Measurements from ENCODE around the gene IST1. TPM values are rescaled to one million over a fixed set of nuclear protein-coding genes. Genes with fewer than 3 reads are reported as not detected.
A peak's percentile ranks its signal among the peaks of the same experiment; 100 is the strongest.

Gene IST1
- polyA plus RNA-seq, 4 donors = 112 to 257 (median 155) TPM

- DNase-seq (no peak), FAIRE-seq (no peak)
- Histone ChIP-seq H3K9me3 (ENCODE audit: control insufficient read depth in 2 of 2, insufficient read depth in 1 of 2, low read depth in 1 of 2, low read length in 1 of 2) (peaks cover 0 to 9% of the 10 kb centered on the region in 2 donors), H3K4me3 (ENCODE audit: low read depth in 1 of 3, low read length in 3 of 3) (no peak overlapping the region), H3K4me1 (ENCODE audit: control insufficient read depth in 3 of 3, insufficient read depth in 2 of 3, low read depth in 1 of 3, low read length in 2 of 3) (peaks cover 0 to 6% (median 0%) of the 10 kb centered on the region in 3 donors), H3K36me3 (ENCODE audit: control insufficient read depth in 3 of 3, insufficient read depth in 2 of 3, low read depth in 1 of 3, low read length in 3 of 3) (peaks cover 6 to 38% (median 32%) of the 10 kb centered on the region in 3 donors), H3K27me3 (ENCODE audit: control insufficient read depth in 3 of 3, insufficient read depth in 3 of 3, low read length in 3 of 3) (no peaks in the 10 kb centered on the region), H3K27ac (ENCODE audit: low read depth in 1 of 3, low read length in 2 of 3) (no peak overlapping the region)
- WGBS, 3 donors = 86 to 87% (median 87%) methylated on average over 11 of the region's 11 CpGs
These were observed 21.1 kb downstream of the IST1 start for GRCh38 chr16:71916397-71916920.

DNA sequence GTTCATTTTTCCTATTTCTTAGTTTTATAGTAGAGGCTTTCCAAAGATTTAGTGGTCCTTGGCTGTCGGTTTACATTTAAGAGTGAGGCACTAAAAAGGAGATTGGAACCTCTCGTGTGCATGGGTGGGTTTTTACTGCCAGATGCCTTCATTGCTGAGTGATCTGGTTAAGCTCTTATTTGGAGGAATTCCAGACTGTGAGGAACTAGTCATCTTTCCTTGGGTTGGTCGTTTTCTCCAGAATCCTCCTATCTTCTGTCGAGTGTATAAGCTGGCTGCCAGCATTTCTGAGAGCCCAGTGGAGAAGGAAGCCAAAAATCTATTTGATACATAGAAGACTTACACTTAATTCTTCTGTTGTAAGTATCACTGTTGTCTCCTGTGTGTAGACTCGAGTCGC is 22.6 kb downstream of the IST1 start:
- peaks cover 0 to 4% (median 0%) of the 10 kb centered on the region in 3 donors for H3K4me1 ChIP-seq (ENCODE audit: control insufficient read depth in 3 of 3, insufficient read depth in 2 of 3, low read depth in 1 of 3, low read length in 2 of 3)
- H3K27me3 ChIP-seq (ENCODE audit: control insufficient read depth in 3 of 3, insufficient read depth in 3 of 3, low read length in 3 of 3) = no peaks in the 10 kb centered on the region
- peaks cover 13 to 44% (median 42%) of the 10 kb centered on the region in 3 donors for H3K36me3 ChIP-seq (ENCODE audit: control insufficient read depth in 3 of 3, insufficient read depth in 2 of 3, low read depth in 1 of 3, low read length in 3 of 3)
- 73 to 90% (median 81%) methylated on average over 6 of the region's 6 CpGs for WGBS, 3 donors
- FAIRE-seq (no peak), DNase-seq (no peak)
- H3K9me3 ChIP-seq (ENCODE audit: control insufficient read depth in 2 of 2, insufficient read depth in 1 of 2, low read depth in 1 of 2, low read length in 1 of 2) = peaks cover 0 to 9% of the 10 kb centered on the region in 2 donors
- H3K4me3 ChIP-seq (ENCODE audit: low read depth in 1 of 3, low read length in 3 of 3) = no peak overlapping the region
- H3K27ac ChIP-seq (ENCODE audit: low read depth in 1 of 3, low read length in 2 of 3) = no peak overlapping the region

DNA sequence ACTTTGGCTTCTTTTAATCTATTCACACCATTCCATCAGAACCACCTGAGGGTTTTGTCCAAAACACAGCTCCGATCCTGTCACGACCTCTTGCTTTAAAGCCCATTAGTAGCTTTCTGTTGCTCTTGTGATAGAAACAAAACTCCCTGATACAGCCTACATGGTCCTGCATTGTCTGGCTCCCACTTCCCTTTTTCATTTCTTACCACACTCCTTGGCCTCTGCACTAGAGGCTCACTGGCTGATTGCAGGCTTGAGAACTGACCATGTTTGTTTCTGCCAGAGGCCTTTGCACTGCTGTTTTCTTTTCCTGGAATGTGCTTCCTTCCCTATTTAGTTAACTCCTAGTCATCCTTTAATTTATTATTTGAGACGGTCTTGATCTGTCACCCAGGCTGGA is 23.7 kb downstream of the IST1 start:
- no peak overlapping the region for H3K27ac ChIP-seq (ENCODE audit: low read depth in 1 of 3, low read length in 2 of 3)
- no peaks in the 10 kb centered on the region for H3K27me3 ChIP-seq (ENCODE audit: control insufficient read depth in 3 of 3, insufficient read depth in 3 of 3, low read length in 3 of 3)
- FAIRE-seq = no peak
- no peak for DNase-seq
- peaks cover 18 to 52% (median 42%) of the 10 kb centered on the region in 3 donors for H3K36me3 ChIP-seq (ENCODE audit: control insufficient read depth in 3 of 3, insufficient read depth in 2 of 3, low read depth in 1 of 3, low read length in 3 of 3)
- H3K9me3 ChIP-seq (ENCODE audit: control insufficient read depth in 2 of 2, insufficient read depth in 1 of 2, low read depth in 1 of 2, low read length in 1 of 2) = peaks cover 0 to 9% of the 10 kb centered on the region in 2 donors
- H3K4me3 ChIP-seq (ENCODE audit: low read depth in 1 of 3, low read length in 3 of 3) = no peak overlapping the region
- WGBS, 3 donors = 82 to 85% (median 83%) methylated on average over 3 of the region's 3 CpGs
- H3K4me1 ChIP-seq (ENCODE audit: control insufficient read depth in 3 of 3, insufficient read depth in 2 of 3, low read depth in 1 of 3, low read length in 2 of 3) = peaks cover 0 to 4% (median 0%) of the 10 kb centered on the region in 3 donors

DNA sequence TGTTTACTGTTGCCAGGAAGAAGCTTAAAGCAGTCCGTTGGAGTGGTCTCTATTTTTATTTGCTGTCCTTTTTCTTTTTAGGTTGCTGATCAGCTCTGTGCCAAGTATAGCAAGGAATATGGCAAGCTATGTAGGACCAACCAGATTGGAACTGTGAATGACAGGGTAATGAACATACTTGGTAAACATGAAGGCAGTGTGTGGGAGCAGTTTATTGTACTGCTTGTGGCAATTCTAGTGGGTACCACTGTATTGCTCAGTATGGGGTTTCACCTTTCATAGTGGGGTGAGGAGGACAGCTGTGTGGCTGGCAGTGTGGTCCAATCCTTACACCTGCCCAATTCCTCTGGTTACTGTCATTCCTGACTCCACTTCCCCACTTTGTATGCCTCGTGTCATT is 25.3 kb downstream of the IST1 start:
- H3K4me1 ChIP-seq (ENCODE audit: control insufficient read depth in 3 of 3, insufficient read depth in 2 of 3, low read depth in 1 of 3, low read length in 2 of 3) = no peaks in the 10 kb centered on the region
- peaks cover 0 to 9% of the 10 kb centered on the region in 2 donors for H3K9me3 ChIP-seq (ENCODE audit: control insufficient read depth in 2 of 2, insufficient read depth in 1 of 2, low read depth in 1 of 2, low read length in 1 of 2)
- H3K27ac ChIP-seq (ENCODE audit: low read depth in 1 of 3, low read length in 2 of 3) = no peak overlapping the region
- peaks cover 20 to 58% (median 52%) of the 10 kb centered on the region in 3 donors for H3K36me3 ChIP-seq (ENCODE audit: control insufficient read depth in 3 of 3, insufficient read depth in 2 of 3, low read depth in 1 of 3, low read length in 3 of 3)
- H3K27me3 ChIP-seq (ENCODE audit: control insufficient read depth in 3 of 3, insufficient read depth in 3 of 3, low read length in 3 of 3) = no peaks in the 10 kb centered on the region
- no peak overlapping the region for H3K4me3 ChIP-seq (ENCODE audit: low read depth in 1 of 3, low read length in 3 of 3)
- no peak for FAIRE-seq
- 83 to 87% (median 83%) methylated on average over 2 of the region's 2 CpGs for WGBS, 3 donors
- no peak for DNase-seq

DNA sequence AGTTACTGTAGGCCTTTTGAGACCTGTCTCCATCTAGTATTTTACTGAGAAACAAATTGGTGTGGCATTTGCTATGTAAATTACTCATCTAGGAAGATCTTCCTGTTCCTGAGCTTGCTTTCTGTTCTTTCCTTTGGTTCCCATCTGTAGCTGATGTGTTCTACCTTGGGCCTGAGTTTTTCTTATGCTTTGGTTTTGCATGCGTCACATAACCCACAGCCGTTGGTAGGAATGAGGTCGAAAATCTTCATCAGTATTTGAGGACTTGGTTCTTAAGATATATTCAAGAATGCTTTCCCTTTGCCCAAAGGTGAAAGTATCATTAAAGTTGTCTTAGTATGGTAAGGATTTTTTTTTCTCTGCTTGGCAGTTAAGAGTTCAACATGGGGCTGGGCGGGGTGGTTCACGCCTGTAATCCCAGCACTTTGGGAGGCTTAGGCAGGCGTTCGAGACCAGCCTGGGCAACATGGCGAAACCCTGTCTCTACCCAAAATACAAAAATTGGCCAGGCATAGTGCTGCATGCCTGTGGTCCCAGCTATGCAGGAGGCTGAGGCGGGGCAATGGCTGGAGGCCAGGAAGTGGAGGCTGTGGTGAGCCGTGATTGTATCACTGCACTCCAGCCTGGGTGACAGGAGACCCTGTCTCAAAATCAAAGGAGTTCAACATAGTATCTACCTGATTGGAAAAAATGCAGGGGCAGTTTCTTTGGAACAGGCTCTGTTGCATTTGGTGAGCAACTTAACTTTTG is 28.8 kb downstream of the IST1 start:
- DNase-seq = peak in 1 of 2 donors; percentile 9
- no peak overlapping the region for H3K4me3 ChIP-seq (ENCODE audit: low read depth in 1 of 3, low read length in 3 of 3)
- no peak overlapping the region for H3K27ac ChIP-seq (ENCODE audit: low read depth in 1 of 3, low read length in 2 of 3)
- FAIRE-seq = no peak
- H3K27me3 ChIP-seq (ENCODE audit: control insufficient read depth in 3 of 3, insufficient read depth in 3 of 3, low read length in 3 of 3) = no peaks in the 10 kb centered on the region
- H3K9me3 ChIP-seq (ENCODE audit: control insufficient read depth in 2 of 2, insufficient read depth in 1 of 2, low read depth in 1 of 2, low read length in 1 of 2) = peaks cover 0 to 4% of the 10 kb centered on the region in 2 donors
- peaks cover 27 to 62% (median 59%) of the 10 kb centered on the region in 3 donors for H3K36me3 ChIP-seq (ENCODE audit: control insufficient read depth in 3 of 3, insufficient read depth in 2 of 3, low read depth in 1 of 3, low read length in 3 of 3)
- WGBS, 3 donors = 82 to 85% (median 83%) methylated on average over 10 of the region's 10 CpGs
- H3K4me1 ChIP-seq (ENCODE audit: control insufficient read depth in 3 of 3, insufficient read depth in 2 of 3, low read depth in 1 of 3, low read length in 2 of 3) = peaks cover 3 to 5% (median 4%) of the 10 kb centered on the region in 3 donors

DNA sequence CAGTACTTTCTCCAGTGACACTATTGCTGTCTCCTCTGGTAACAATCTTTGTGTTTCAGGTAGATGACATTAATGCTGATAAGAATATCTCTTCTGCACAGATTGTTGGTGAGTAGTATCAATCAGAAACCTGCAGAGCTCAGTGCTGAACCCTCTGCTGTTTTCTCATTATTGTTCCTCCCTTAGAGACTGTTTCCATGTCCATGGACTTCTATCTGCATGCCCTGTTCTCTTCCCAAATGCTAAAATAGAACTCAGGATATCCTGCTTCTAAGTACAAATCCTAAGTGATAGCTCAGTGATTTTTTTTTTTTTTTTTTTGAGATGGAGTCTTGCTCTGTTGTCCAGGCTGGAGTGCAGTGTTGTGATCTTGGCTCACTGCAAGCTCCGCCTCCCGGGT is 29.4 kb downstream of the IST1 start:
- no peak for FAIRE-seq
- H3K4me1 ChIP-seq (ENCODE audit: control insufficient read depth in 3 of 3, insufficient read depth in 2 of 3, low read depth in 1 of 3, low read length in 2 of 3) = peaks cover 3 to 5% (median 4%) of the 10 kb centered on the region in 3 donors
- 92 to 94% methylated on average over 2 of the region's 2 CpGs; no CpG with 5 or more reads in 1 of the 3 donors for WGBS, 3 donors

DNA sequence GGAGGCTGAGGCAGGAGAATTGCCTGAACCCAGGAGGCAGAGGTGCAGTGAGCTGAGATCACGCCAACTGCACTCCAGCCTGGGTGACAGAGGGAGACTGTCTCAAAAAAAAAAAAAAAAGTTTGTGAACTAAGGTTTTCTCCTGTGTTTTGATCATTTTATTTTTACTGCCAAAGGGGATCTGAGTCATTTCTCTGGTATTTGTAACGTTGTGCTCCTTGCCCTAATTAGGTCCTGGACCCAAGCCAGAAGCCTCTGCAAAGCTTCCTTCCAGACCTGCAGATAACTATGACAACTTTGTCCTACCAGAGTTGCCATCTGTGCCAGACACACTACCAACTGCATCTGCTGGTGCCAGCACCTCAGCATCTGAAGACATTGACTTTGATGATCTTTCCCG is 32.1 kb downstream of the IST1 start:
- Histone ChIP-seq H3K4me3 (ENCODE audit: low read depth in 1 of 3, low read length in 3 of 3) (no peak overlapping the region), H3K27ac (ENCODE audit: low read depth in 1 of 3, low read length in 2 of 3) (peak overlapping the region in 1 of 3 donors; percentile 69), H3K9me3 (ENCODE audit: control insufficient read depth in 2 of 2, insufficient read depth in 1 of 2, low read depth in 1 of 2, low read length in 1 of 2) (no peaks in the 10 kb centered on the region), H3K27me3 (ENCODE audit: control insufficient read depth in 3 of 3, insufficient read depth in 3 of 3, low read length in 3 of 3) (no peaks in the 10 kb centered on the region), H3K4me1 (ENCODE audit: control insufficient read depth in 3 of 3, insufficient read depth in 2 of 3, low read depth in 1 of 3, low read length in 2 of 3) (peaks cover 3 to 5% (median 4%) of the 10 kb centered on the region in 3 donors), H3K36me3 (ENCODE audit: control insufficient read depth in 3 of 3, insufficient read depth in 2 of 3, low read depth in 1 of 3, low read length in 3 of 3) (peaks cover 21 to 49% (median 38%) of the 10 kb centered on the region in 3 donors)
- DNase-seq (peak; percentile 64 to 89), FAIRE-seq (no peak)
- WGBS, 3 donors = 11 to 36% (median 20%) methylated on average over 3 of the region's 3 CpGs

More for the DNA sequence above, 29.4 kb downstream of the IST1 start:
- Histone ChIP-seq H3K9me3 (ENCODE audit: control insufficient read depth in 2 of 2, insufficient read depth in 1 of 2, low read depth in 1 of 2, low read length in 1 of 2) (no peaks in the 10 kb centered on the region), H3K27ac (ENCODE audit: low read depth in 1 of 3, low read length in 2 of 3) (no peak overlapping the region), H3K36me3 (ENCODE audit: control insufficient read depth in 3 of 3, insufficient read depth in 2 of 3, low read depth in 1 of 3, low read length in 3 of 3) (peaks cover 28 to 60% (median 56%) of the 10 kb centered on the region in 3 donors), H3K4me3 (ENCODE audit: low read depth in 1 of 3, low read length in 3 of 3) (no peak overlapping the region), H3K27me3 (ENCODE audit: control insufficient read depth in 3 of 3, insufficient read depth in 3 of 3, low read length in 3 of 3) (no peaks in the 10 kb centered on the region)
- no peak for DNase-seq

DNA sequence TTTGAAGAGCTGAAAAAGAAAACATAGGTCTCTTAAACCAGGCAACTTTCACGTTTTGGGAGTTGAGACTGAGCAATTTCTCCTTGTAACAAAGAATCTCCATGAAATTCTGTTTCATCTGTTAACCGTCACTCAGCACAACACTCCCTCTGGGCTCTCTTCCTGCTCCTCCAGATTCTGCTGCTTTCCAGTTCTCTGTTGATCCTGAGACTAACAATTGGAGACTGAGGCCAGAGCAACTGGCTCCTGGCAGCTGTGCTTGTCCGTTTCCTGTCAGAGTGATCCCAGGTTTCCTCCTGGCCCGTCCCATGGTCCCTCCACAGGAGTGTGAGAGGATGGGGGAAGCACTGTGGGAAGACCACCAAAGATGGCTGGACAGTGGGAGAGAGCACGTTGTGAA is 32.5 kb downstream of the IST1 start:
- H3K36me3 ChIP-seq (ENCODE audit: control insufficient read depth in 3 of 3, insufficient read depth in 2 of 3, low read depth in 1 of 3, low read length in 3 of 3) = peaks cover 18 to 51% (median 35%) of the 10 kb centered on the region in 3 donors
- FAIRE-seq (no peak), DNase-seq (no peak)
- peaks cover 3 to 5% (median 4%) of the 10 kb centered on the region in 3 donors for H3K4me1 ChIP-seq (ENCODE audit: control insufficient read depth in 3 of 3, insufficient read depth in 2 of 3, low read depth in 1 of 3, low read length in 2 of 3)
- 48 to 63% (median 53%) methylated on average over 5 of the region's 5 CpGs for WGBS, 3 donors
- H3K9me3 ChIP-seq (ENCODE audit: control insufficient read depth in 2 of 2, insufficient read depth in 1 of 2, low read depth in 1 of 2, low read length in 1 of 2) = no peaks in the 10 kb centered on the region
- peak overlapping the region in 1 of 3 donors; percentile 5 for H3K27ac ChIP-seq (ENCODE audit: low read depth in 1 of 3, low read length in 2 of 3)
- H3K27me3 ChIP-seq (ENCODE audit: control insufficient read depth in 3 of 3, insufficient read depth in 3 of 3, low read length in 3 of 3) = no peaks in the 10 kb centered on the region
- no peak overlapping the region for H3K4me3 ChIP-seq (ENCODE audit: low read depth in 1 of 3, low read length in 3 of 3)

All from small intestine (tissue), 7 donors.